ENCODE measurements around the gene RABEP1. TPM values are rescaled to one million over a fixed set of nuclear protein-coding genes. Genes with fewer than 3 reads are reported as not detected.
A peak's percentile ranks its signal among the peaks of the same experiment; 100 is the strongest.

The RABEP1 gene
- total RNA-seq, 1 experiment from 2014 or later, result 24.4 TPM

- no TSS peak for BruUV-seq (replicated peaks)
- intact Hi-C loops (cut with micrococcal nuclease), result no loop called here
- Histone ChIP-seq H2AFZ (ENCODE audit: low read length) (no peak overlapping the region), H3K4me3 (ENCODE audit: low read length) (no peak overlapping the region), H4K20me1 (ENCODE audit: low read length) (no peaks in the 10 kb centered on the region), H3K36me3 (ENCODE audit: low read depth, low read length) (peaks cover 43% of the 10 kb centered on the region), H3K9me3 (ENCODE audit: low read length) (no peaks in the 10 kb centered on the region), H3K9me2 (replicated peaks; ENCODE audit: low read length) (no peaks in the 10 kb centered on the region), H3K4me1 (ENCODE audit: insufficient read depth, low read length) (peaks cover 7% of the 10 kb centered on the region), H3K27ac (ENCODE audit: low read length) (no peak overlapping the region), H3K79me2 (ENCODE audit: low read length) (no peaks in the 10 kb centered on the region), H3K9ac (ENCODE audit: low read length) (no peak overlapping the region), H3K27me3 (ENCODE audit: low read length) (no peaks in the 10 kb centered on the region), H3F3A (ENCODE audit: low read length, unreplicated experiment) (no peaks in the 10 kb centered on the region), H3K4me2 (ENCODE audit: low read length) (no peak overlapping the region)
- TF ChIP-seq EZH2 (IDR thresholded peaks at IDR 0.05; ENCODE audit: low read length, unreplicated experiment) (no peak), EZH2phosphoT487 (IDR thresholded peaks at IDR 0.05; ENCODE audit: borderline replicate concordance, low read length) (no peak)
- TF ChIP-seq, protein P1, sequence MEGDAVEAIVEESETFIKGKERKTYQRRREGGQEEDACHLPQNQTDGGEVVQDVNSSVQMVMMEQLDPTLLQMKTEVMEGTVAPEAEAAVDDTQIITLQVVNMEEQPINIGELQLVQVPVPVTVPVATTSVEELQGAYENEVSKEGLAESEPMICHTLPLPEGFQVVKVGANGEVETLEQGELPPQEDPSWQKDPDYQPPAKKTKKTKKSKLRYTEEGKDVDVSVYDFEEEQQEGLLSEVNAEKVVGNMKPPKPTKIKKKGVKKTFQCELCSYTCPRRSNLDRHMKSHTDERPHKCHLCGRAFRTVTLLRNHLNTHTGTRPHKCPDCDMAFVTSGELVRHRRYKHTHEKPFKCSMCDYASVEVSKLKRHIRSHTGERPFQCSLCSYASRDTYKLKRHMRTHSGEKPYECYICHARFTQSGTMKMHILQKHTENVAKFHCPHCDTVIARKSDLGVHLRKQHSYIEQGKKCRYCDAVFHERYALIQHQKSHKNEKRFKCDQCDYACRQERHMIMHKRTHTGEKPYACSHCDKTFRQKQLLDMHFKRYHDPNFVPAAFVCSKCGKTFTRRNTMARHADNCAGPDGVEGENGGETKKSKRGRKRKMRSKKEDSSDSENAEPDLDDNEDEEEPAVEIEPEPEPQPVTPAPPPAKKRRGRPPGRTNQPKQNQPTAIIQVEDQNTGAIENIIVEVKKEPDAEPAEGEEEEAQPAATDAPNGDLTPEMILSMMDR (conservative IDR thresholded peaks at IDR 0.05; ENCODE audit: low read depth, low read length), result no peak
- ATAC-seq (no peak), DNase-seq (no peak)
- ChIA-PET CTCF (no interaction called here), POLR2A (ENCODE audit: unreplicated experiment) (no interaction called here)
These were observed 98.5 kb downstream of the RABEP1 start for GRCh38 chr17:5380491-5381135.

DNA sequence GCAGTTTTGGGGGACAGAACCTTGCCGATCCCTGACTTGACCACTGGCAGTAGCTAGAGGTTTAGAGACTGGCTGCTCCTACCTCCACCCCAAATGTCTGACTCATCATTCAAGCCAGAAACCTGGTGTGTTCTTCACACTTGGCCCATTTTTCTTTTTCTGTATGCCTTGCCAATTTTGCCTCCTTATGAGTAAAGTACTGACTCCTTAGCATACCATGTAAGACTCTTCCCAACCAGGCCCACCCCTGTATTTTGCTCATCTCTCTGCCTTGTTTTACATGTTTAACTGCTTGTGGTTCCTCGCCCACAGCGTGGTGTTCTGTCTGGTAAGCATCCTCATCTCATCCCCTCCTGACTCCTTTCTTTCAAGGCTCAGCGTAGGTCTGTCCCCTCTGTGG lies 99.5 kb downstream of the RABEP1 start:
- TF ChIP-seq, protein P1 (conservative IDR thresholded peaks at IDR 0.05; ENCODE audit: low read depth, low read length), result no peak
- no peak for TF ChIP-seq EZH2 (IDR thresholded peaks at IDR 0.05; ENCODE audit: low read length, unreplicated experiment)
- TF ChIP-seq EZH2phosphoT487 (IDR thresholded peaks at IDR 0.05; ENCODE audit: borderline replicate concordance, low read length), result no peak
- no TSS peak for BruUV-seq (replicated peaks)
- Histone ChIP-seq H3K36me3 (ENCODE audit: low read depth, low read length) (peaks cover 51% of the 10 kb centered on the region), H3K4me2 (ENCODE audit: low read length) (no peak overlapping the region), H3K4me1 (ENCODE audit: insufficient read depth, low read length) (peaks cover 7% of the 10 kb centered on the region), H3K9me3 (ENCODE audit: low read length) (no peaks in the 10 kb centered on the region), H3K27me3 (ENCODE audit: low read length) (no peaks in the 10 kb centered on the region), H2AFZ (ENCODE audit: low read length) (no peak overlapping the region), H3K79me2 (ENCODE audit: low read length) (no peaks in the 10 kb centered on the region), H3K4me3 (ENCODE audit: low read length) (no peak overlapping the region), H3K27ac (ENCODE audit: low read length) (no peak overlapping the region), H3F3A (ENCODE audit: low read length, unreplicated experiment) (no peaks in the 10 kb centered on the region), H3K9ac (ENCODE audit: low read length) (no peak overlapping the region), H4K20me1 (ENCODE audit: low read length) (no peaks in the 10 kb centered on the region), H3K9me2 (replicated peaks; ENCODE audit: low read length) (no peaks in the 10 kb centered on the region)
- intact Hi-C loops (cut with micrococcal nuclease), result no loop called here
- CTCF ChIA-PET, result interaction anchor here (1.1 kb wide), 1 partner anchor 58 kb away, joined by 3 read pairs; the partner anchor contains the start of gene C1QBP
- POLR2A ChIA-PET (ENCODE audit: unreplicated experiment), result no interaction called here
- peak; percentile 77 for ATAC-seq
- peak; percentile 46 for DNase-seq

GRCh38 chr17:5391678-5392077 lies 109.6 kb downstream of the RABEP1 start:
- intact Hi-C loops (cut with micrococcal nuclease), result no loop called here
- BruUV-seq (replicated peaks), result no TSS peak
- H3K36me3 ChIP-seq (ENCODE audit: low read depth, low read length), result peaks cover 38% of the 10 kb centered on the region

More at GRCh38 chr17:5391678-5392077, 109.6 kb downstream of the RABEP1 start:
- TF ChIP-seq EZH2 (IDR thresholded peaks at IDR 0.05; ENCODE audit: low read length, unreplicated experiment) (no peak), EZH2phosphoT487 (IDR thresholded peaks at IDR 0.05; ENCODE audit: borderline replicate concordance, low read length) (no peak)
- TF ChIP-seq, protein P1 (conservative IDR thresholded peaks at IDR 0.05; ENCODE audit: low read depth, low read length), result no peak
- CTCF ChIA-PET, result no interaction called here
- no peak overlapping the region for H3K9ac ChIP-seq (ENCODE audit: low read length)
- H3K4me3 ChIP-seq (ENCODE audit: low read length), result no peak overlapping the region
- no peak overlapping the region for H3K4me2 ChIP-seq (ENCODE audit: low read length)
- DNase-seq (no peak), ATAC-seq (no peak)
- H3K27me3 ChIP-seq (ENCODE audit: low read length), result no peaks in the 10 kb centered on the region
- no peaks in the 10 kb centered on the region for H3F3A ChIP-seq (ENCODE audit: low read length, unreplicated experiment)
- H2AFZ ChIP-seq (ENCODE audit: low read length), result no peak overlapping the region
- no peaks in the 10 kb centered on the region for H3K9me3 ChIP-seq (ENCODE audit: low read length)
- H3K79me2 ChIP-seq (ENCODE audit: low read length), result no peaks in the 10 kb centered on the region
- no peak overlapping the region for H3K27ac ChIP-seq (ENCODE audit: low read length)
- POLR2A ChIA-PET (ENCODE audit: unreplicated experiment), result interaction anchor here (0.7 kb wide), 1 partner anchor 44 kb away, joined by 3 read pairs; no protein-coding TSS in a partner anchor
- no peaks in the 10 kb centered on the region for H4K20me1 ChIP-seq (ENCODE audit: low read length)
- no peaks in the 10 kb centered on the region for H3K9me2 ChIP-seq (replicated peaks; ENCODE audit: low read length)
- no peaks in the 10 kb centered on the region for H3K4me1 ChIP-seq (ENCODE audit: insufficient read depth, low read length)
